ENCODE measurements around the gene PLK3. TPM values are rescaled to one million over a fixed set of nuclear protein-coding genes. Genes with fewer than 3 reads are reported as not detected.

Gene PLK3
- polyA plus RNA-seq, 2 of the 4 experiments (the other 2 are of a cell fraction): 11.2 to 12.6 TPM

DNA sequence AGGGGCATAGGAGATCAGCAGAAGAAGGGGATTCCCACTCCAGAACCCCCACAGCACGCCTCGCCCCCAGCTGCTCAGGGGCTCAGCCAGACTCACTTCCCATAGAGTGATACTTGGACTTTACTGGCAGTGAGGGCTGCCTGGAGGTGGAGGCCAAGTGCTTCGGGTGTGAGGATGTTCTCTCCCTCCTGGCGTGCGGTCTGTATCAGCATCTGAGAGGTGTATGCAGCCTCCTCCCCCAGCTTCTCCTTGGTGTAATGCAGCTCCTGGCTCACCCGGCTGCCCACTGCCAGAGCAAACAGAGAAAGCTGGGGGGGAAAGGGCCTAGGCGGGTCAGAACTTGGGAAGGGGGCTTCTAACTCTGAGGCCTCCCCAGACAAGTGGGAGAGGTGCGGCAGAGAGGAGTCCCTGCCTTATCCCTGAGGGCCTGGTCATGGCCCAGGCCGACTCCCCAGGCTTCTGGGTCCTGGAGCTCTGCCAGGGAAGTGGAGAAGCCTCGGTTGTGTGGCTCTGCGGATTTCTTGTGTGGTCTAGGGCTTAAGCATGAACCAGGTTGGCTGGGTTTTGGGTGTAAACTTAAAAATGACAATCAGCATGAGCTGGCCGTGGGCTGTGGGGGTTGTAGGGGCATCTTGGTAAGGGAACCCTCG, 32.0 kb downstream of the PLK3 start:
- ATAC-seq (no peak), FAIRE-seq (no peak), DNase-seq (ENCODE audit: low read depth in 1 of 2, low spot score in 1 of 2) (no peak)
- ChIA-PET POLR2A (interaction anchor here (0.5 kb wide), 1 partner anchor 19 kb away, joined by 3 read pairs; no protein-coding TSS in a partner anchor), CTCF (interaction anchor here (0.7 kb wide), 1 partner anchor 14 kb away, joined by 3 read pairs; no protein-coding TSS in a partner anchor)
- Histone ChIP-seq H3K9me3 (no peaks in the 10 kb centered on the region), H3K4me1 (no peaks in the 10 kb centered on the region), H3K4me2 (no peak overlapping the region), H3K27ac (no peak overlapping the region), H3K4me3 (no peak overlapping the region)
- 72% methylated on average over 9 of the region's 13 CpGs for WGBS (ENCODE audit: missing lambda C conversion rate)
- TF ChIP-seq MAZ (IDR thresholded peaks at IDR 0.05; ENCODE audit: borderline replicate concordance, low read depth, low read length) (no peak), NFE2L2 (conservative IDR thresholded peaks at IDR 0.05; ENCODE audit: low read length) (no peak), SREBF2 (IDR thresholded peaks at IDR 0.05) (no peak), HDAC2 (IDR thresholded peaks at IDR 0.05) (no peak), KDM5A (IDR thresholded peaks at IDR 0.05) (no peak), MYC (IDR thresholded peaks at IDR 0.05; ENCODE audit: borderline replicate concordance, low read length) (no peak), CHD2 (IDR thresholded peaks at IDR 0.05; ENCODE audit: low read length, partially characterized antibody) (no peak), ZSCAN20 (CRISPR knock-in tag; IDR thresholded peaks at IDR 0.05) (no peak), NPAS2 (CRISPR knock-in tag; IDR thresholded peaks at IDR 0.05; ENCODE audit: borderline replicate concordance) (no peak), FOXS1 (CRISPR knock-in tag; IDR thresholded peaks at IDR 0.05) (no peak), TP53 (CRISPR knock-in tag; IDR thresholded peaks at IDR 0.05) (no peak), MAFK (IDR thresholded peaks at IDR 0.05; ENCODE audit: partially characterized antibody) (no peak)
- TF ChIP-seq, protein P1, sequence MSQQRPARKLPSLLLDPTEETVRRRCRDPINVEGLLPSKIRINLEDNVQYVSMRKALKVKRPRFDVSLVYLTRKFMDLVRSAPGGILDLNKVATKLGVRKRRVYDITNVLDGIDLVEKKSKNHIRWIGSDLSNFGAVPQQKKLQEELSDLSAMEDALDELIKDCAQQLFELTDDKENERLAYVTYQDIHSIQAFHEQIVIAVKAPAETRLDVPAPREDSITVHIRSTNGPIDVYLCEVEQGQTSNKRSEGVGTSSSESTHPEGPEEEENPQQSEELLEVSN (IDR thresholded peaks at IDR 0.05; ENCODE audit: borderline replicate concordance, low read depth): no peak
- TF ChIP-seq, protein P2, sequence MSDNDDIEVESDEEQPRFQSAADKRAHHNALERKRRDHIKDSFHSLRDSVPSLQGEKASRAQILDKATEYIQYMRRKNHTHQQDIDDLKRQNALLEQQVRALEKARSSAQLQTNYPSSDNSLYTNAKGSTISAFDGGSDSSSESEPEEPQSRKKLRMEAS (IDR thresholded peaks at IDR 0.05): no peak
- TF ChIP-seq, protein P3, sequence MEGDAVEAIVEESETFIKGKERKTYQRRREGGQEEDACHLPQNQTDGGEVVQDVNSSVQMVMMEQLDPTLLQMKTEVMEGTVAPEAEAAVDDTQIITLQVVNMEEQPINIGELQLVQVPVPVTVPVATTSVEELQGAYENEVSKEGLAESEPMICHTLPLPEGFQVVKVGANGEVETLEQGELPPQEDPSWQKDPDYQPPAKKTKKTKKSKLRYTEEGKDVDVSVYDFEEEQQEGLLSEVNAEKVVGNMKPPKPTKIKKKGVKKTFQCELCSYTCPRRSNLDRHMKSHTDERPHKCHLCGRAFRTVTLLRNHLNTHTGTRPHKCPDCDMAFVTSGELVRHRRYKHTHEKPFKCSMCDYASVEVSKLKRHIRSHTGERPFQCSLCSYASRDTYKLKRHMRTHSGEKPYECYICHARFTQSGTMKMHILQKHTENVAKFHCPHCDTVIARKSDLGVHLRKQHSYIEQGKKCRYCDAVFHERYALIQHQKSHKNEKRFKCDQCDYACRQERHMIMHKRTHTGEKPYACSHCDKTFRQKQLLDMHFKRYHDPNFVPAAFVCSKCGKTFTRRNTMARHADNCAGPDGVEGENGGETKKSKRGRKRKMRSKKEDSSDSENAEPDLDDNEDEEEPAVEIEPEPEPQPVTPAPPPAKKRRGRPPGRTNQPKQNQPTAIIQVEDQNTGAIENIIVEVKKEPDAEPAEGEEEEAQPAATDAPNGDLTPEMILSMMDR (IDR thresholded peaks at IDR 0.05): no peak

DNA sequence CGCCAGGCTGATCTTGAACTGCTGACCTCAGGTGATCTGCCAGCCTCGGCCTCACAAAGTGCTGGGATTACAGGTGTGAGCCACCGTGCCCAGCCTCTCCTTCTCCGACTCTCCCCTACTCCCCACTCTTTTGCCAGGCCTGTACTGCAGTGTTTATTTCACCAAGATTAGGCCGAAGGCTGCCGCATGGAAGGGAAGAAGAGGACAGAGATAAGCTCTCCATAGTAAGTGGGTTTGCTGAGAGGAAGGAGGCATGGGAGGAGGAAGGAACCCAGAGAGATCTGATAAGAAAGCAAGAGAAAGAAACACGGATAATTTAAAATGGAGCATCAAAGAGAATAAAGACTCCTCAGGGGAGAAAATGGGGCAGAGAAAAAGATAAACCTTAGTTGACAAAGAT, 34.2 kb downstream of the PLK3 start:
- POLR2A ChIA-PET: no interaction called here
- DNase-seq (ENCODE audit: low read depth in 1 of 2, low spot score in 1 of 2) (no peak), FAIRE-seq (no peak), ATAC-seq (no peak)
- CTCF ChIA-PET: interaction anchor here (0.6 to 2.3 kb wide), 6 partner anchors 14 to 469 kb away, joined by 3 to 5 read pairs (median 4); partner anchors contain the start of gene UROD
- no peaks in the 10 kb centered on the region for H3K9me3 ChIP-seq
- H3K4me3 ChIP-seq: no peak overlapping the region
- no peaks in the 10 kb centered on the region for H3K4me1 ChIP-seq
- 78% methylated on average over 7 of the region's 7 CpGs for WGBS (ENCODE audit: missing lambda C conversion rate)
- no peak overlapping the region for H3K4me2 ChIP-seq
- H3K27ac ChIP-seq: no peak overlapping the region
- TF ChIP-seq CBX8 (IDR thresholded peaks at IDR 0.05) (no peak), HOXA7 (CRISPR knock-in tag; IDR thresholded peaks at IDR 0.05) (no peak), NR3C1 (IDR thresholded peaks at IDR 0.05) (no peak), ESRRA (IDR thresholded peaks at IDR 0.05; ENCODE audit: borderline replicate concordance, low read length) (no peak), EP300 (IDR thresholded peaks at IDR 0.05) (no peak), EHF (CRISPR knock-in tag; IDR thresholded peaks at IDR 0.05) (no peak), CBX2 (IDR thresholded peaks at IDR 0.05; ENCODE audit: borderline replicate concordance, low read depth) (no peak), NFE2L2 (conservative IDR thresholded peaks at IDR 0.05; ENCODE audit: low read length) (no peak), SMC3 (IDR thresholded peaks at IDR 0.05) (no peak), JUNB (IDR thresholded peaks at IDR 0.05) (no peak), TP53 (CRISPR knock-in tag; IDR thresholded peaks at IDR 0.05) (no peak)
- TF ChIP-seq, protein P2 (IDR thresholded peaks at IDR 0.05): no peak
- TF ChIP-seq, protein P4, sequence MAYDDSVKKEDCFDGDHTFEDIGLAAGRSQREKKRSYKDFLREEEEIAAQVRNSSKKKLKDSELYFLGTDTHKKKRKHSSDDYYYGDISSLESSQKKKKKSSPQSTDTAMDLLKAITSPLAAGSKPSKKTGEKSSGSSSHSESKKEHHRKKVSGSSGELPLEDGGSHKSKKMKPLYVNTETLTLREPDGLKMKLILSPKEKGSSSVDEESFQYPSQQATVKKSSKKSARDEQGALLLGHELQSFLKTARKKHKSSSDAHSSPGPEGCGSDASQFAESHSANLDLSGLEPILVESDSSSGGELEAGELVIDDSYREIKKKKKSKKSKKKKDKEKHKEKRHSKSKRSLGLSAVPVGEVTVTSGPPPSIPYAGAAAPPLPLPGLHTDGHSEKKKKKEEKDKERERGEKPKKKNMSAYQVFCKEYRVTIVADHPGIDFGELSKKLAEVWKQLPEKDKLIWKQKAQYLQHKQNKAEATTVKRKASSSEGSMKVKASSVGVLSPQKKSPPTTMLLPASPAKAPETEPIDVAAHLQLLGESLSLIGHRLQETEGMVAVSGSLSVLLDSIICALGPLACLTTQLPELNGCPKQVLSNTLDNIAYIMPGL (CRISPR knock-in tag; IDR thresholded peaks at IDR 0.05; ENCODE audit: borderline replicate concordance): no peak
- TF ChIP-seq, protein P1 (IDR thresholded peaks at IDR 0.05; ENCODE audit: borderline replicate concordance, low read depth): no peak
- TF ChIP-seq, protein P5, sequence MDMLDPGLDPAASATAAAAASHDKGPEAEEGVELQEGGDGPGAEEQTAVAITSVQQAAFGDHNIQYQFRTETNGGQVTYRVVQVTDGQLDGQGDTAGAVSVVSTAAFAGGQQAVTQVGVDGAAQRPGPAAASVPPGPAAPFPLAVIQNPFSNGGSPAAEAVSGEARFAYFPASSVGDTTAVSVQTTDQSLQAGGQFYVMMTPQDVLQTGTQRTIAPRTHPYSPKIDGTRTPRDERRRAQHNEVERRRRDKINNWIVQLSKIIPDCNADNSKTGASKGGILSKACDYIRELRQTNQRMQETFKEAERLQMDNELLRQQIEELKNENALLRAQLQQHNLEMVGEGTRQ (IDR thresholded peaks at IDR 0.05): no peak
